Measurements from ENCODE around the gene SEPTIN10.

DNA sequence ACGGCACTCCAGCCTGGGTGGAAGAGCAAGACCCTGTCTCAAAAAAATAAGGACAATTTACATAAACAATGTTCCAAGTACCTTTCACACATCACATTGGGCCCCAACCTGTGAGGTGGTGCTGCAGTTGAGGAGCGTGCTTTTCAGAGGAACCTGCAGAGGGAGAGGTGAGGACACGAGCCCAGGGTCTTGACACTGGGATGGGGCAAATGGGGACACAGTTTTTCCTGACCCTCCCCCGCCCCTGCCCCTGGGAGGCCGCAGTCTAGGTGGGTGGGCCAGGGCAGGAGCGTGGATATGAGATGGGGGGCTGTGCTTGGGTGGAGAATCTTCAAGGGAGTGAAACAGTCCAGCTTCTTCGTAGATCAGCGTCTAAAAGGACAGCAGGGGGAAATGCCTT, 112.9 kb downstream of the SEPTIN10 start:
- TF ChIP-seq POLR2AphosphoS5 (IDR thresholded peaks at IDR 0.05) (no peak), POLR2A (IDR thresholded peaks at IDR 0.05) (no peak)
- TF ChIP-seq, protein P1, sequence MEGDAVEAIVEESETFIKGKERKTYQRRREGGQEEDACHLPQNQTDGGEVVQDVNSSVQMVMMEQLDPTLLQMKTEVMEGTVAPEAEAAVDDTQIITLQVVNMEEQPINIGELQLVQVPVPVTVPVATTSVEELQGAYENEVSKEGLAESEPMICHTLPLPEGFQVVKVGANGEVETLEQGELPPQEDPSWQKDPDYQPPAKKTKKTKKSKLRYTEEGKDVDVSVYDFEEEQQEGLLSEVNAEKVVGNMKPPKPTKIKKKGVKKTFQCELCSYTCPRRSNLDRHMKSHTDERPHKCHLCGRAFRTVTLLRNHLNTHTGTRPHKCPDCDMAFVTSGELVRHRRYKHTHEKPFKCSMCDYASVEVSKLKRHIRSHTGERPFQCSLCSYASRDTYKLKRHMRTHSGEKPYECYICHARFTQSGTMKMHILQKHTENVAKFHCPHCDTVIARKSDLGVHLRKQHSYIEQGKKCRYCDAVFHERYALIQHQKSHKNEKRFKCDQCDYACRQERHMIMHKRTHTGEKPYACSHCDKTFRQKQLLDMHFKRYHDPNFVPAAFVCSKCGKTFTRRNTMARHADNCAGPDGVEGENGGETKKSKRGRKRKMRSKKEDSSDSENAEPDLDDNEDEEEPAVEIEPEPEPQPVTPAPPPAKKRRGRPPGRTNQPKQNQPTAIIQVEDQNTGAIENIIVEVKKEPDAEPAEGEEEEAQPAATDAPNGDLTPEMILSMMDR (IDR thresholded peaks at IDR 0.05) = no peak
